T-helper 17 cell (primary cell): ENCODE results near the gene CCM2. TPM values are rescaled to one million over a fixed set of nuclear protein-coding genes. Genes with fewer than 3 reads are reported as not detected.

ENCODE experiments used
- ATAC-seq: fragments of 150-1000 bp; cut with Tn5 transposase; 2 replicates; pipeline ENCODE4 v1.10.0; 2021; ENCODE audit warnings: mild to moderate bottlenecking, moderate library complexity
- DNase-seq, 3 donors: peaks; one replicate each; pipeline versions ENCODE4 v3.0.0 to v3.0.0-alpha.2; 2020 to 2021
- H3K9me3 ChIP-seq: one replicate; pipeline ENCODE4 v1.7.0; 2013; ENCODE audit warnings: low read length, mild to moderate bottlenecking; ENCODE audit not compliant: control insufficient read depth, poor library complexity, severe bottlenecking
- H3K27ac Mint-ChIP-seq: one replicate; pipeline ENCODE4 v1.8.0; 2022; ENCODE audit warnings: mild to moderate bottlenecking, moderate library complexity, mixed read lengths
- H3K27me3 Mint-ChIP-seq: one replicate; pipeline ENCODE4 v1.8.0; 2022; ENCODE audit warnings: mixed read lengths
- H3K36me3 Mint-ChIP-seq: one replicate; pipeline ENCODE4 v1.8.0; 2022; ENCODE audit warnings: low read depth, mixed read lengths
- H3K4me1 Mint-ChIP-seq: one replicate; pipeline ENCODE4 v1.8.0; 2022; ENCODE audit warnings: mild to moderate bottlenecking, mixed read lengths
- H3K4me3 Mint-ChIP-seq: one replicate; pipeline ENCODE4 v1.8.0; 2022; ENCODE audit warnings: mild to moderate bottlenecking, moderate library complexity, mixed read lengths
- total RNA-seq, 4 donors: library from RNA in 2 of 4; stranded (reverse) in 2 of 4; gene quantifications; one replicate each; pipeline ENCODE4 v1.2.3 and lab custom pipeline; 2022 to 2026

The CCM2 gene
- total RNA-seq, 2 donors from 2014 or later: 77.4 to 83.0 TPM

DNA sequence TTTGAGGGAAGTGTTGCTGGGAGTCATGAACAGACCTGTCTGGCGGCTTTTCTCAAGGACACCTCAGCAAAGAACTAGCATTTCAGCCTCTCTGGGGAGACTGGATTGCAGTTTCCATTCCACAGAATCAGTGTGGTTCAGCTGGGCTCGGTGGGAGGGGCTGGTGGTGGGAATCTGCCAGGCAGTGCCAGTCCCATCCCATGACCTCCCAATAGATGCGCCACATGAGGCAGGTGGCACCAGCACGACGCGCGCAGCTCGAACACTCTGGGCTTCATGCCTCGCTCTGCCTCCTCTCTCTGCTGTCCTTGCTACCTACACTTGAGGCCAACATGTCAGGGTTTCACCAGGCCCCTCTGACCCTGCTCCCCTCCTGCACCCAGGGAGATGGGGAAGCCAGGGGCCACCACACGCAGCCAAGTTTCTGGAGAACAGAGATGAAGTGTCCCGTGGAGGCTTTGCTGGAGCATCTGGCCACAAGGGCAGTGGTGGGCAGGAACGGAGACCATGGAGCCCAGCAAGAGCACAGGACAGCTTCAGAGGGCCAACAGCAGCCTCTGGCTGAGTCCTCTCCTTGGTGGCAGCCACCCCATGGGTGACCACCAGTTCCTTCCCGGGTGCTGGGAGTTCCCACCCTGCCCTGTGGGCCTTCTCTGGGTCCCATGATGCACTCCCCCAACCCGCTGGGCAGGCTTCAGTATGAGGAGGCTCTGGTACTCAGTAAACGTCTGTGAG is 86.5 kb downstream of the CCM2 start:
- H3K9me3 ChIP-seq: no peaks in the 10 kb centered on the region
- peaks cover 5% of the 10 kb centered on the region for H3K4me1 Mint-ChIP-seq
- peaks cover 9% of the 10 kb centered on the region for H3K27me3 Mint-ChIP-seq
- H3K36me3 Mint-ChIP-seq: no peaks in the 10 kb centered on the region
- no peak overlapping the region for H3K27ac Mint-ChIP-seq
- H3K4me3 Mint-ChIP-seq: peak overlapping the region; percentile 45
- no peak for ATAC-seq
- no peak for DNase-seq

GRCh38 chr7:45087301-45088145 is 87.5 kb downstream of the CCM2 start:
- peak overlapping the region; percentile 32 for H3K27ac Mint-ChIP-seq
- ATAC-seq: no peak
- DNase-seq: no peak

GRCh38 chr7:45088146-45088701 is 88.2 kb downstream of the CCM2 start:
- no peak overlapping the region for H3K27ac Mint-ChIP-seq

More at GRCh38 chr7:45087301-45088145, 87.5 kb downstream of the CCM2 start:
- Mint-ChIP-seq H3K36me3 (no peaks in the 10 kb centered on the region), H3K4me1 (peaks cover 5% of the 10 kb centered on the region), H3K27me3 (peaks cover 9% of the 10 kb centered on the region), H3K4me3 (peak overlapping the region; percentile 45)
- H3K9me3 ChIP-seq: no peaks in the 10 kb centered on the region

GRCh38 chr7:45088821-45089340 is 88.9 kb downstream of the CCM2 start, which contains the start of gene NACAD:
NACAD (minus strand) TSS chr7:45088969; CDS start chr7:45088894, 75 bp downstream.
- H3K4me1 Mint-ChIP-seq: peaks cover 5% of the 10 kb centered on the region

More at GRCh38 chr7:45088146-45088701, 88.2 kb downstream of the CCM2 start:
- peaks cover 9% of the 10 kb centered on the region for H3K27me3 Mint-ChIP-seq
- H3K4me1 Mint-ChIP-seq: peaks cover 5% of the 10 kb centered on the region
- H3K9me3 ChIP-seq: no peaks in the 10 kb centered on the region
- H3K36me3 Mint-ChIP-seq: no peaks in the 10 kb centered on the region
- H3K4me3 Mint-ChIP-seq: peak overlapping the region; percentile 41
- DNase-seq (no peak), ATAC-seq (no peak)

GRCh38 chr7:45089341-45089891 is 89.4 kb downstream of the CCM2 start:
- ATAC-seq (peak; percentile 66), DNase-seq (peak in 2 of 3 donors; percentile 35 to 47)
- Mint-ChIP-seq H3K4me3 (peak overlapping the region; percentile 80), H3K4me1 (peaks cover 5% of the 10 kb centered on the region), H3K36me3 (no peaks in the 10 kb centered on the region), H3K27me3 (peaks cover 9% of the 10 kb centered on the region), H3K27ac (peak overlapping the region; percentile 47)
- no peaks in the 10 kb centered on the region for H3K9me3 ChIP-seq

More at GRCh38 chr7:45088821-45089340, 88.9 kb downstream of the CCM2 start, which contains the start of gene NACAD:
- no peaks in the 10 kb centered on the region for H3K36me3 Mint-ChIP-seq
- H3K27me3 Mint-ChIP-seq: peaks cover 9% of the 10 kb centered on the region
- no peaks in the 10 kb centered on the region for H3K9me3 ChIP-seq
- ATAC-seq: peak; percentile 47
- DNase-seq: no peak
- peak within 1 kb of the TSS; percentile 47 for H3K27ac Mint-ChIP-seq
- peak within 1 kb of the TSS; percentile 80 for H3K4me3 Mint-ChIP-seq

DNA sequence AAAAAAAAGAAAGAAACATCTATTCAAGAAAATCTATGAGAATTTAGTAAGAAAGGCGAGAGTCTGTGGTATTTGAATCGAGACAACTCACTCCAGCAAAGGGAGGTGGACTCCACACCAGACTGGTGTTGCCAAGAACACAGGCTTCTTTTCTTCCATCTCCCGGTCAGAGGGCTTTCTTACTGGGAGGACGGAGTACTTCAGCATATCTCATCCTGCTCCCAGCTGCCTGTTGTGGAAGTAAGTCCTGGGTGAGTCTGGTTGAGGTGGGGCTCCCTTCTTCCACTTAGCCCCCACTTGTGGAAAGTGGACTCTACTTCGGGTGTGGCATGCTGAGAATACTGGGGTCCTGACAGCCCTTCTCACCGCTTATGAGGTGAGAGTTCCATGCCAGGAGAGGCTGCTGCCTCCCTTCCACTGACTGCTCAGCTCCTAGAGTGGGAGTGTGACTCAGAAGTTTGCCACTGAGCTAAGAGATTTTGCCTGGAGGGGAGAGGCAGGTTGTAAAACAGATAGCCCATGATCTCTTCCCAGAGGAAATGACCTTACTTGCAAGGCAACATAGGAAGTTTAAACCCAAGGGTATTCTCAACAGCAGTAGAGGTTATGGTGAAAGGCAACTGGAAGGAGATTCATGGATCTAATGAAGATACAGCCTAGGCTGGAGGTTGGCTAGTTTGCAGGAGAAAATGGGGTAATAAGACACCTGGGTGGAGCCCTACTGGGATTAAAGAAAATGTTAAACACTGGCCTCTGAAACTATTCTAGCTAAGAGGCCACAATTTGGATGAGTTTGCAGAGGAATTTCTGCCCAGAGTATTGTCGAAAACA is 92.3 kb downstream of the CCM2 start:
- ATAC-seq: no peak
- peak in 1 of 3 donors; percentile 1 for DNase-seq
- Mint-ChIP-seq H3K4me1 (peaks cover 5% of the 10 kb centered on the region), H3K36me3 (no peaks in the 10 kb centered on the region), H3K27me3 (peaks cover 9% of the 10 kb centered on the region), H3K27ac (no peak overlapping the region), H3K4me3 (no peak overlapping the region)
- H3K9me3 ChIP-seq: no peaks in the 10 kb centered on the region

GRCh38 chr7:45092931-45093235 is 92.9 kb downstream of the CCM2 start:
- Mint-ChIP-seq H3K4me3 (no peak overlapping the region), H3K27ac (no peak overlapping the region), H3K4me1 (peaks cover 5% of the 10 kb centered on the region), H3K27me3 (peaks cover 9% of the 10 kb centered on the region), H3K36me3 (no peaks in the 10 kb centered on the region)
- ATAC-seq (no peak), DNase-seq (no peak)
- no peaks in the 10 kb centered on the region for H3K9me3 ChIP-seq

DNA sequence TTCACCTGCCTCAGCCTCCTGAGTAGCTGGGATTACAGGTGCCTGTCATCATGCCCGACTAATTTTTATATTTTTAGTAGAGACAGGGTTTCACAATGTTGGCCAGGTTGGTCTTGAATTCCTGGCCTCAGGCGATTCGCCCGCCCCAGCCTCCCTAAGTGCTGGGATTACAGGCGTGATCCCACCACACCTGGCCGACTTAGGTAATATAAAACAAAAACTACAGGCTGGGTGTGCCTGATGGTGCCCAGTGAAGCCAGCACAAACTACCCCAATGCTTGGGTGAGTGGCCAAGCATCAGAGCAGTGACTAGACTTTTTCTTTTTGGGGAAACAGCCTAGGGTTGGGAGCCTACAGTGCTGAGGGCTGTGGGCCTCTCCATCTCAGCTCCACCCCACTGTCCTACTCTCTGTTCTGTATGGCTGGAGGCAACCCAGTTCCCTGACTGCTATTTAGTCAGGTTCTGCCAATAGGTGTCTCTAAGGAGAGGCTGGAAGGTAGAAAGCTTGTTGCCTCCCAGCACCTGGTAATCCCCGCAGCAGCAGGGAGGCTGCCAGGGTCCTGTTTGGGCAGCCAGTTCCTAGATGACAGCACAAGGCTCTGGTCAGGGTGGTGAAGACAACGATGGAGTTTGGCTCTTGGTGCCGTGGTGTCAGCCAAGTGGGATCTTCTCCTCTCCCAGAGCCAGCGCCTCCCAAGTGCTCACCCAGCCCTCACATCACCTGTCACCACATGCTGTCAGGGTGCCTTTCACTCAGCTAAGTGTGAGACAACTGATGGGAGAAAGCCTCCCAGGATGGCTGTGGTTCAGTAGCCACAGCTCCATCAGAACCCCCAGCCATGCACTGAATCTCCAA is 99.2 kb downstream of the CCM2 start:
- peak in 1 of 3 donors; percentile 2 for DNase-seq
- H3K4me1 Mint-ChIP-seq: no peaks in the 10 kb centered on the region

GRCh38 chr7:45099891-45100760 is 100.1 kb downstream of the CCM2 start:
- H3K9me3 ChIP-seq: no peaks in the 10 kb centered on the region
- no peaks in the 10 kb centered on the region for H3K27me3 Mint-ChIP-seq
- H3K36me3 Mint-ChIP-seq: no peaks in the 10 kb centered on the region
- no peak overlapping the region for H3K4me3 Mint-ChIP-seq
- no peaks in the 10 kb centered on the region for H3K4me1 Mint-ChIP-seq
- ATAC-seq: no peak
- no peak overlapping the region for H3K27ac Mint-ChIP-seq
- DNase-seq: peak in 1 of 3 donors; percentile 4

More for the DNA sequence above, 99.2 kb downstream of the CCM2 start:
- H3K36me3 Mint-ChIP-seq: no peaks in the 10 kb centered on the region
- no peak overlapping the region for H3K4me3 Mint-ChIP-seq
- no peak overlapping the region for H3K27ac Mint-ChIP-seq
- no peak for ATAC-seq
- no peaks in the 10 kb centered on the region for H3K9me3 ChIP-seq
- no peaks in the 10 kb centered on the region for H3K27me3 Mint-ChIP-seq

GRCh38 chr7:45100761-45101480 is 100.9 kb downstream of the CCM2 start:
- ATAC-seq (no peak), DNase-seq (peak in 1 of 3 donors; percentile 5)
- H3K36me3 Mint-ChIP-seq: no peaks in the 10 kb centered on the region
- no peaks in the 10 kb centered on the region for H3K4me1 Mint-ChIP-seq
- no peak overlapping the region for H3K27ac Mint-ChIP-seq
- H3K27me3 Mint-ChIP-seq: no peaks in the 10 kb centered on the region
- no peaks in the 10 kb centered on the region for H3K9me3 ChIP-seq
- no peak overlapping the region for H3K4me3 Mint-ChIP-seq
